Measurements from ENCODE around the gene GLB1L2. TPM values are rescaled to one million over a fixed set of nuclear protein-coding genes. Genes with fewer than 3 reads are reported as not detected.

Gene GLB1L2
- total and polyA plus RNA-seq, 2 donors (not counting 1 experiment from before 2014, with no cell fraction given) = under 0.01 to 0.11 TPM

- H3K36me3 ChIP-seq (ENCODE audit: control insufficient read depth, insufficient read depth, low read length) = no peaks in the 10 kb centered on the region
- no peak overlapping the region for H3K27ac ChIP-seq (ENCODE audit: insufficient read depth, low read length)
- H3K4me3 ChIP-seq (replicated peaks in 1 of 4; ENCODE audit: control extremely low read depth in 1 of 4, insufficient read depth in 1 of 4, low read depth in 3 of 4, low read length in 4 of 4) = no peak overlapping the region
- no peak for DNase-seq (ENCODE audit: low read depth in 2 of 2)
- no peak overlapping the region for H2AFZ ChIP-seq (ENCODE audit: low read length)
- H3K9ac ChIP-seq (ENCODE audit: insufficient read depth, low read length) = no peak overlapping the region
- no peaks in the 10 kb centered on the region for H3K79me2 ChIP-seq (ENCODE audit: control insufficient read depth, insufficient read depth, low read length)
- no peaks in the 10 kb centered on the region for H3K4me1 ChIP-seq (ENCODE audit: control insufficient read depth, extremely low read depth, insufficient read depth, low read length)
- TF ChIP-seq CTCF (conservative IDR thresholded peaks at IDR 0.05 in 1 of 2, IDR thresholded peaks at IDR 0.05 in 1 of 2; ENCODE audit: low read depth in 1 of 2, low read length in 2 of 2) = no peak
- no peak for TF ChIP-seq EZH2 (IDR thresholded peaks at IDR 0.05; ENCODE audit: low read length, missing control alignments)
- H3K4me2 ChIP-seq (ENCODE audit: extremely low read depth, insufficient read depth, low read length) = no peak overlapping the region
- no peaks in the 10 kb centered on the region for H4K20me1 ChIP-seq (ENCODE audit: control insufficient read depth, extremely low read depth, insufficient read depth, low read length)
- no peaks in the 10 kb centered on the region for H3K27me3 ChIP-seq (ENCODE audit: control insufficient read depth, insufficient read depth, low read length)
- no peaks in the 10 kb centered on the region for H3K9me3 ChIP-seq (ENCODE audit: control insufficient read depth, insufficient read depth, low read depth, low read length)
These were observed 38.4 kb upstream of the GLB1L2 start for GRCh38 chr11:134293119-134294113.

- no peaks in the 10 kb centered on the region for H3K9me3 ChIP-seq (ENCODE audit: control insufficient read depth, insufficient read depth, low read depth, low read length)
- no peaks in the 10 kb centered on the region for H3K4me1 ChIP-seq (ENCODE audit: control insufficient read depth, extremely low read depth, insufficient read depth, low read length)
- no peak for DNase-seq (ENCODE audit: low read depth in 2 of 2)
These were observed 37.1 kb upstream of the GLB1L2 start for GRCh38 chr11:134294664-134295063.

More at GRCh38 chr11:134294664-134295063, 37.1 kb upstream of the GLB1L2 start:
- H3K27ac ChIP-seq (ENCODE audit: insufficient read depth, low read length) = no peak overlapping the region
- no peak overlapping the region for H3K4me3 ChIP-seq (replicated peaks in 1 of 4; ENCODE audit: control extremely low read depth in 1 of 4, insufficient read depth in 1 of 4, low read depth in 3 of 4, low read length in 4 of 4)
- no peaks in the 10 kb centered on the region for H3K36me3 ChIP-seq (ENCODE audit: control insufficient read depth, insufficient read depth, low read length)
- H4K20me1 ChIP-seq (ENCODE audit: control insufficient read depth, extremely low read depth, insufficient read depth, low read length) = no peaks in the 10 kb centered on the region
- H3K27me3 ChIP-seq (ENCODE audit: control insufficient read depth, insufficient read depth, low read length) = no peaks in the 10 kb centered on the region
- H3K9ac ChIP-seq (ENCODE audit: insufficient read depth, low read length) = no peak overlapping the region
- TF ChIP-seq CTCF (conservative IDR thresholded peaks at IDR 0.05 in 1 of 2, IDR thresholded peaks at IDR 0.05 in 1 of 2; ENCODE audit: low read depth in 1 of 2, low read length in 2 of 2) = no peak
- no peak for TF ChIP-seq EZH2 (IDR thresholded peaks at IDR 0.05; ENCODE audit: low read length, missing control alignments)
- H3K79me2 ChIP-seq (ENCODE audit: control insufficient read depth, insufficient read depth, low read length) = no peaks in the 10 kb centered on the region
- H3K4me2 ChIP-seq (ENCODE audit: extremely low read depth, insufficient read depth, low read length) = no peak overlapping the region
- H2AFZ ChIP-seq (ENCODE audit: low read length) = no peak overlapping the region
